ENCODE results near the gene UFM1. TPM values are rescaled to one million over a fixed set of nuclear protein-coding genes. Genes with fewer than 3 reads are reported as not detected.
A peak's percentile ranks its signal among the peaks of the same experiment; 100 is the strongest.

The UFM1 gene
- total RNA-seq, 2 donors from 2014 or later = 39.2 to 43.2 TPM

DNA sequence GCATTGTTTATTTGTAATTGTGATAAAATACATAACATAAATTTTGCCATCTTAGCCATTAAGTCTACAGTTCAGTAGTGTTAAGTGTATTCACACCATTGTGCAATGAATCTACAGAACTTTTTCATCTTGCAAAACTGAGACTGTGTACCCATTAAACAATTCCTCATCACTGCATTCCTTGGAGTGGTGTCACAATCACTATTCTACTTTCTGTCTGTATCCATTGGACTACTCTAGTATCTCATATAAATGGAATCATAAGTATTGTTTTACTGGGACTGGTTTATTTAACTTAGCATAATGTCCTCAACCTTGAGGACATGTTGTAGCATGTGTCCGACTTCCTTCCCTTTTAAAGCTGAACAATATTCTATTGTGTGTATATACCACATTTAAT lies 36.8 kb downstream of the UFM1 start:
- H3K36me3 Mint-ChIP-seq (ENCODE audit: low read depth) = no peaks in the 10 kb centered on the region
- no peak overlapping the region for H3K27ac Mint-ChIP-seq
- TF ChIP-seq, protein P1, sequence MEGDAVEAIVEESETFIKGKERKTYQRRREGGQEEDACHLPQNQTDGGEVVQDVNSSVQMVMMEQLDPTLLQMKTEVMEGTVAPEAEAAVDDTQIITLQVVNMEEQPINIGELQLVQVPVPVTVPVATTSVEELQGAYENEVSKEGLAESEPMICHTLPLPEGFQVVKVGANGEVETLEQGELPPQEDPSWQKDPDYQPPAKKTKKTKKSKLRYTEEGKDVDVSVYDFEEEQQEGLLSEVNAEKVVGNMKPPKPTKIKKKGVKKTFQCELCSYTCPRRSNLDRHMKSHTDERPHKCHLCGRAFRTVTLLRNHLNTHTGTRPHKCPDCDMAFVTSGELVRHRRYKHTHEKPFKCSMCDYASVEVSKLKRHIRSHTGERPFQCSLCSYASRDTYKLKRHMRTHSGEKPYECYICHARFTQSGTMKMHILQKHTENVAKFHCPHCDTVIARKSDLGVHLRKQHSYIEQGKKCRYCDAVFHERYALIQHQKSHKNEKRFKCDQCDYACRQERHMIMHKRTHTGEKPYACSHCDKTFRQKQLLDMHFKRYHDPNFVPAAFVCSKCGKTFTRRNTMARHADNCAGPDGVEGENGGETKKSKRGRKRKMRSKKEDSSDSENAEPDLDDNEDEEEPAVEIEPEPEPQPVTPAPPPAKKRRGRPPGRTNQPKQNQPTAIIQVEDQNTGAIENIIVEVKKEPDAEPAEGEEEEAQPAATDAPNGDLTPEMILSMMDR (conservative IDR thresholded peaks at IDR 0.05) = no peak
- no peak for DNase-seq
- Histone ChIP-seq H3K36me3 (ENCODE audit: control insufficient read depth, insufficient read depth, low read length) (no peaks in the 10 kb centered on the region), H3K27ac (ENCODE audit: low read depth, low read length) (no peak overlapping the region), H3K4me1 (ENCODE audit: control insufficient read depth, insufficient read depth, low read length) (peaks cover 12% of the 10 kb centered on the region), H3K4me3 (ENCODE audit: low read length) (no peak overlapping the region), H3K9ac (ENCODE audit: extremely low read depth, low read length, poor library complexity, severe bottlenecking) (no peak overlapping the region), H3K27me3 (ENCODE audit: control insufficient read depth, insufficient read depth, low read length, poor library complexity, severe bottlenecking) (no peaks in the 10 kb centered on the region), H3K9me3 (ENCODE audit: control insufficient read depth, low read length) (no peaks in the 10 kb centered on the region)
- WGBS, 2 experiments (ENCODE audit: insufficient coverage in 1 of 2, insufficient read length in 1 of 2) = no CpG with 5 or more reads among the region's 1 CpG
- H3K4me3 Mint-ChIP-seq = no peak overlapping the region
- no peaks in the 10 kb centered on the region for H3K9me3 Mint-ChIP-seq
- H3K4me1 Mint-ChIP-seq = peaks cover 37% of the 10 kb centered on the region
- no peaks in the 10 kb centered on the region for H3K27me3 Mint-ChIP-seq (ENCODE audit: insufficient read depth)

DNA sequence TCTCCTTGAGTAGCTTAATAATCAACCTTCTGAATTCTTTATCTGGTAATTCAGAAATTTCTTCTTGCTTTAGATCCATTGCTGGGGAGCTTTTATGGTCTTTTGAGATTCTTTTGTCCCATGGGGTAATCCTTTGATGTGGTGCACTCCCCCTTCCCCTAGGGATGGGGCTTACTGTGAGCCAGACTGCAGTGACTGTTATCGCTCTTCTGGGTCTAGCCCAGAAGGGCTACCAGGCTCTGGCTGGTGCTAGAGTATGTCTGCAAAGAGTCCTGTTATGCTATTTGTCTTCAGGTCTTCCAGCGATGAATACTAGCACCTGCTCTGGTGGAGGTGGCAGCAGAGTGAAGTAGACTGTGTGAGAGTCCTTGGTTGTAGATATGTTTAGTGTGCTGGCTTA lies 41.7 kb downstream of the UFM1 start:
- Histone ChIP-seq H3K4me1 (ENCODE audit: control insufficient read depth, insufficient read depth, low read length) (peaks cover 24% of the 10 kb centered on the region), H3K27ac (ENCODE audit: low read depth, low read length) (no peak overlapping the region), H3K4me3 (ENCODE audit: low read length) (peak overlapping the region; percentile 20), H3K27me3 (ENCODE audit: control insufficient read depth, insufficient read depth, low read length, poor library complexity, severe bottlenecking) (no peaks in the 10 kb centered on the region), H3K9ac (ENCODE audit: extremely low read depth, low read length, poor library complexity, severe bottlenecking) (no peak overlapping the region), H3K9me3 (ENCODE audit: control insufficient read depth, low read length) (no peaks in the 10 kb centered on the region), H3K36me3 (ENCODE audit: control insufficient read depth, insufficient read depth, low read length) (no peaks in the 10 kb centered on the region)
- no peak for DNase-seq
- Mint-ChIP-seq H3K9me3 (no peaks in the 10 kb centered on the region), H3K4me1 (peaks cover 61% of the 10 kb centered on the region), H3K36me3 (ENCODE audit: low read depth) (no peaks in the 10 kb centered on the region), H3K27ac (peak overlapping the region; percentile 52), H3K27me3 (ENCODE audit: insufficient read depth) (no peaks in the 10 kb centered on the region), H3K4me3 (no peak overlapping the region)
- TF ChIP-seq, protein P1 (conservative IDR thresholded peaks at IDR 0.05) = no peak
- WGBS, 2 experiments (ENCODE audit: insufficient coverage in 1 of 2, insufficient read length in 1 of 2) = 91 to 100% methylated on average over 1 to 2 of the region's 2 CpGs

DNA sequence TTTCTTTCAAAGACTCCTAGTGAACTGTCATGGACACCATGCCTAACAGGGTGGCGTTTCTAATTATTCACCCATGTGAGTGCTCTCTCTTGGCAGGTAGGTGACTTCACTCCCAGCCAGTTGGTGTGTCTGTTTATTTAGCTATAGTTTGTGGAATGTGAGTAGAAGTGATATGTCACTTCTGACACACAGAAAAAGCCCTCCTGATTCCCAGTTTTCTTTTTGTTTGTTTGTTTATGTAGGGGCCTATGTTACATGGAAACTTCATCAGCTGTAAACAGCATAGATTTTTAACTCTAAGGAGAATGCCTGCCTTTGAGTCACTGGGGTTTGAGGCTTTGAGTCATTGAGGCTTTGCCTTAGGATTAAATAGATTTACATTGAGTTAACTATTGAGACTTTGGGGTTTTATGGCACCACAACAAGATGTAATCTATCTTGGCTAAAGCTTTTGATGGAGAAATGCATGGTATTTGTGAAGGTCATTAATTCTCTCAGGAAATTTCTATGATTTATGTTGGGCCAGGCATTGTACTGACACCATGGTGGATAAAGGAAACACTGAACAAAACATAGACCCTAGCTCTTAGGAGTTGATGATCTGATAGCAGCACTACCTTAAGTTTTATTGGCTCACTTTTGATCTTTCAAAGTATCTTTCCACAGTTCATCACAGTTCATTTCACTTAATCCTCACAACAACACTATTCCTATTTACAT lies 45.3 kb downstream of the UFM1 start:
- TF ChIP-seq, protein P1 (conservative IDR thresholded peaks at IDR 0.05) = no peak
- Mint-ChIP-seq H3K4me3 (no peak overlapping the region), H3K27me3 (ENCODE audit: insufficient read depth) (no peaks in the 10 kb centered on the region), H3K4me1 (peaks cover 45% of the 10 kb centered on the region), H3K36me3 (ENCODE audit: low read depth) (no peaks in the 10 kb centered on the region), H3K9me3 (no peaks in the 10 kb centered on the region), H3K27ac (peak overlapping the region; percentile 81)
- Histone ChIP-seq H3K4me1 (ENCODE audit: control insufficient read depth, insufficient read depth, low read length) (peaks cover 14% of the 10 kb centered on the region), H3K36me3 (ENCODE audit: control insufficient read depth, insufficient read depth, low read length) (no peaks in the 10 kb centered on the region), H3K27ac (ENCODE audit: low read depth, low read length) (no peak overlapping the region), H3K27me3 (ENCODE audit: control insufficient read depth, insufficient read depth, low read length, poor library complexity, severe bottlenecking) (no peaks in the 10 kb centered on the region), H3K9ac (ENCODE audit: extremely low read depth, low read length, poor library complexity, severe bottlenecking) (no peak overlapping the region), H3K9me3 (ENCODE audit: control insufficient read depth, low read length) (no peaks in the 10 kb centered on the region), H3K4me3 (ENCODE audit: low read length) (no peak overlapping the region)
- WGBS, 2 experiments (ENCODE audit: insufficient coverage in 1 of 2, insufficient read length in 1 of 2) = 86 to 92% methylated on average over 1 of the region's 1 CpG
- DNase-seq = no peak

Measured in endodermal cell (in vitro differentiated cells).